22Rv1 (cell line): ENCODE results near the gene TTC32.
"Not testable (repeated sequence)": the region's sequence is repeated elsewhere in the genome, so short reads cannot be mapped to it uniquely, and the experiment has no call there.

Experiments
- H3K27ac ChIP-seq: fragments of 450-650 bp; 2 replicates; pipeline ENCODE4 v1.5.1; 2017
- CTCF ChIP-seq: fragments of 450-650 bp; IDR thresholded peaks from 2 replicates; pipeline ENCODE4 v1.5.1; 2017; ENCODE audit warnings: mild to moderate bottlenecking
- ZFX ChIP-seq: fragments of 450-650 bp; IDR thresholded peaks from 2 replicates; pipeline ENCODE4 v1.6.1; 2017; ENCODE audit warnings: antibody characterized with exemption, borderline replicate concordance

Gene TTC32

DNA sequence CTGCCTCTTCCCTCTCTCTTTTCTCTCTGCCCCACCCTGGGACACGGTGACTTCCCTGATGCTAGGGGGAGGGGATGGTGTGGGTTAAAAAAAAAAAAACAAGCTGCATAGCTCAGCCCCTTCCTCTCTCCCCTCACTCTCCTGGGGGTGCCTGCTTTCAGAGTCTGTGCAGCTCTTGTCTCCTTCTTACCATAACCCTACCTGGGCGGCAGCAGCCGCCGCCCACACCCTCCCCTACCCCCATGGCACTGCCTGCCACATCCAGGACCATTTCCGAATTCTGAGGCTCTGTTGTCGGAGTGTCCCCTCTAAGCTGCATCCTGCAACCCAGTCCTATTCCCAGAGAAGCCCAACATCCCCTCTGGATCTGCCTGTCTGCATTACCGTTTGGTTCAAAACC lies 16.0 kb downstream of the TTC32 start:
- TF ChIP-seq CTCF (no peak), ZFX (no peak)
- H3K27ac ChIP-seq, result no peak overlapping the region

DNA sequence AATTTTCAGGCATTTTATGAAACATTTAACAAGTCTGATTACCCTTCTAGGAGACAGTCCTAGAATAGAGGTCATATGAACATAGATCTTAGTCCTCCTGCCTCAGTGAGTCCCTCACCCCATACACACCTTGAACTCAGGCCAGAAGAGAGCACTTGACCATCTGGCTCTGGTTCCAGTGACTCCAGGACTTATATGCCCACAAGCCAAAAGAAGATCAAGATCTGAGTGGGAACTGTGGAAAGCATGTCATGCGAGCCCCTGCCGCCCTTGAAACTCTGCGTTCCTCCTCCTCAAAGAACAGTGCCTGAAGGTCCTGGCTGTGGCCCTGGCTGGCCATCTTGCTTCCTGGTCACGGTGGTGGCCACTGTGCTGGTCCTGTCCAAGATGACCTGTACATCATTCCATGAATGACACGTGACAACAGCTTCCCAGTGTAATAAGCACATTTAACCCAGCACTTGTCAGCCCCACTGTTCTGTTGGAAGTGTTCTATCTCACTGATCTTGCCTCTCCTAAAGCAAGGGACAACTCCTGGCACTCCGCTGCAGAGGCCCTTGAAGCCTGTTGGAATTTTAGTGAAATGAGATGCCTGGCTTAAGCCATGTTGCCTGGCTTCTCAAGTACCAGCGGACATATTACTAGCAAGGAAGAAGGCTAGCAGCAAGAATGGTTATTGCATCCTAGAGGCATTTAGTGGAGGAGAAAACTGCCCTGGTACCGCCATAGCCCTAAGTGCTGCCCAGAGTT lies 17.6 kb downstream of the TTC32 start:
- TF ChIP-seq ZFX (no peak), CTCF (no peak)
- H3K27ac ChIP-seq, result no peak overlapping the region

GRCh38 chr2:19883486-19883885 lies 18.3 kb downstream of the TTC32 start:
- H3K27ac ChIP-seq, result no peak overlapping the region
- TF ChIP-seq ZFX, result no peak
- no peak for TF ChIP-seq CTCF

GRCh38 chr2:19882286-19882685 lies 19.5 kb downstream of the TTC32 start:
- TF ChIP-seq CTCF, result no peak
- no peak for TF ChIP-seq ZFX
- no peak overlapping the region for H3K27ac ChIP-seq

GRCh38 chr2:19881908-19882265 lies 19.9 kb downstream of the TTC32 start:
- H3K27ac ChIP-seq, result no peak overlapping the region
- TF ChIP-seq CTCF, result no peak
- no peak for TF ChIP-seq ZFX

DNA sequence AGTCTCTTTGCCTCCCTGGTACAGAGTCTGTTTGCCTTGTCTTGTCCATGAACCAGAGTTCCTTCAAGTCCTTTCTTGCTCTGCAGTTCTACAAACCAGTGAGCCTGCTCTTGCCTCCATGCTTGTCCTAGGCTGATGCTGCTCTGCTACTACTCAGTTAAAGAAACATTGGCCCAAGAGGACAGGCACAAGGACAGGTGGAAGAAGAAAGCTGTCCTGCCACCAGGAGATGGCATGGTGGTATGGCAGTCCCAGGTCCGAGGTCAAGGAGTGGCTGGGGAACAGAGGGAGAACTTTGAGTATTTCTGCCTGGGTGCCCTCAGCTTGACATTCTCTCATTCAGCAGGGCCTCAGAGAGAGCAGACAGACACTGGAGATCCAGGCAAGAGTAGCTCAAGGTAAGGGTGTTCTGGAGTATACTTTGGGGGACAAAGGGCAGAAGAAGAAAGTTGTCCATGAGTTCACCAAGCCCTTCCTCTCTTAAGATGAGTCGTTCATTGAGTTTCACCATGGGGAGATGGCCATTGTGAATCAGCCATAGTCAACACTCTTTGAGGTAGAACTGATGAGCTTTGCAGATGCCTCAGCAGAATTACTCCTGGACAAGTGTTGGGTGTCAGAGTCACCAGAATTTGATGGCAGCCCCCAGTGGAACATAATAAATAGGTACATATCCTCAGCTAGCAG lies 20.4 kb downstream of the TTC32 start:
- TF ChIP-seq ZFX, result no peak
- TF ChIP-seq CTCF, result no peak
- H3K27ac ChIP-seq, result no peak overlapping the region

DNA sequence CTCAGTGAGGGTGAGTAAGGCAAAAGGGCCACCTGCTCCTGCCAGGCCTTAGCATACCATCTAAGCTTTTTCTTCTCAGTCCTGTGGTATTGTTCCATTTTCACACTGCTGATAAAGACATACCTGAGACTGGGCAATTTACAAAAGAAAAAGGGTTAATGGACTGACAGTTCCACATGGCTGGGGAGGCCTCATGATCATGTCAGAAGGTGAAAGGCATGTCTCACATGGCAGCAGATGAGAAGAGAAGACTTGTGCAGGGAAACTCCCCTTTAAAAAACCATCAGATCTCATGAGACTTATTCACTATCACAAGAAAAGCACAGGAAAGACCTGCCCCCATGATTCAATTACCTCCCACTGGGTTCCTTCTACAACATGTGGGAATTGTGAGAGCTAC lies 21.6 kb downstream of the TTC32 start:
- not testable (repeated sequence) for H3K27ac ChIP-seq

DNA sequence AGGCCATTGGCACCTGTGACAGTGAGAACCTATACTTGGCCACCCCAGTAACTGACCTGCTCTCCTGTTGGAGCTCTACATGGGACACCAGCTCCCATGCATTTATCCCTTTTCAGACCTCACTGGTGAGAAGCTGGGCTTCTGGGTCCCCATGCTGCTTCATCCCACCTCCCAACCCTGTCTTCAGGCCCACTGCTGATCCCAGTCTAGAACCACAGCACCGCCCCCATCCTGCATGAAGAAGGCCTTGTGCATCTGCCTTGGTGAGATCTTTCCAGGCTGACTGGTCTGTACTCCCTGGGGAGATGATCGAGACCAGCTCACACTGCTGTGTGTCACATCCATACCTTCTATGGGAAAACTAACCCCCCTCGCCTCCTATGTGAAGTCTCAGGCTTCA lies 22.7 kb downstream of the TTC32 start:
- no peak overlapping the region for H3K27ac ChIP-seq
- TF ChIP-seq ZFX (no peak), CTCF (no peak)
